Fibroblast of lung (primary cell): ENCODE measurements around the gene SLX4. TPM values are rescaled to one million over a fixed set of nuclear protein-coding genes. Genes with fewer than 3 reads are reported as not detected.

Experiments used
- DNase-seq, 2 donors: peaks; one replicate each; pipeline versions ENCODE4 v3.0.0 to v3.0.0-alpha.2; 2010; ENCODE audit warnings: low read depth in 2 of 2
- H2AFZ ChIP-seq: 2 replicates; pipeline ENCODE4 v1.5.1; 2012; ENCODE audit warnings: low read length, control low read depth, inconsistent platforms
- H3K27ac ChIP-seq: 2 replicates; pipeline ENCODE4 v1.5.1; 2011; ENCODE audit warnings: low read length, control low read depth; ENCODE audit not compliant: insufficient read depth
- H3K27me3 ChIP-seq: 2 replicates; pipeline ENCODE4 v1.5.1; 2011; ENCODE audit warnings: mild to moderate bottlenecking, low read length; ENCODE audit not compliant: control insufficient read depth, insufficient read depth
- H3K36me3 ChIP-seq: 2 replicates; pipeline ENCODE4 v1.5.1; 2011; ENCODE audit warnings: low read length; ENCODE audit not compliant: control insufficient read depth, insufficient read depth
- H3K4me1 ChIP-seq: 2 replicates; pipeline ENCODE4 v1.5.1; 2011; ENCODE audit warnings: low read length; ENCODE audit not compliant: control insufficient read depth, insufficient read depth; ENCODE audit errors: extremely low read depth
- H3K4me2 ChIP-seq: 2 replicates; pipeline ENCODE4 v1.5.1; 2011; ENCODE audit warnings: low read length, control low read depth; ENCODE audit not compliant: insufficient read depth; ENCODE audit errors: extremely low read depth
- H3K4me3 ChIP-seq, 4 experiments: fragments of 200-600 bp in 1 of 4; sonication (generic) in 1 of 4; replicated peaks in 1 of 4; 2 replicates each; pipeline ENCODE4 v1.5.1; 2011 to 2016; ENCODE audit warnings: low read length in 4 of 4, low read depth in 3 of 4, mild to moderate bottlenecking in 3 of 4, control low read depth in 2 of 4, inconsistent platforms in 1 of 4, mixed read lengths in 1 of 4; ENCODE audit not compliant: insufficient read depth in 1 of 4; ENCODE audit errors: control extremely low read depth in 1 of 4
- H3K79me2 ChIP-seq: 2 replicates; pipeline ENCODE4 v1.5.1; 2012; ENCODE audit warnings: mild to moderate bottlenecking, low read length, inconsistent platforms; ENCODE audit not compliant: control insufficient read depth, insufficient read depth
- H3K9ac ChIP-seq: 2 replicates; pipeline ENCODE4 v1.5.1; 2011; ENCODE audit warnings: mild to moderate bottlenecking, low read length, control low read depth; ENCODE audit not compliant: insufficient read depth
- H3K9me3 ChIP-seq: 2 replicates; pipeline ENCODE4 v1.5.1; 2012; ENCODE audit warnings: low read depth, low read length; ENCODE audit not compliant: control insufficient read depth, insufficient read depth
- H4K20me1 ChIP-seq: 2 replicates; pipeline ENCODE4 v1.5.1; 2011; ENCODE audit warnings: low read length; ENCODE audit not compliant: control insufficient read depth, insufficient read depth; ENCODE audit errors: extremely low read depth
- CTCF ChIP-seq, 2 donors: IDR thresholded peaks in 1 of 2; conservative IDR thresholded peaks in 1 of 2; 1 replicate in 1 of 2; 2 replicates in 1 of 2; pipeline ENCODE4 v1.5.1; 2011 to 2012; ENCODE audit warnings: low read length in 2 of 2, control low read depth in 1 of 2, inconsistent platforms in 1 of 2, low read depth in 1 of 2, mild to moderate bottlenecking in 1 of 2
- EZH2 ChIP-seq: IDR thresholded peaks from 2 replicates; pipeline ENCODE4 v1.5.1; 2012; ENCODE audit warnings: low read length, control low read depth, mild to moderate bottlenecking; ENCODE audit errors: missing control alignments
- polyA plus RNA-seq, 2 donors: library from polyadenylated mRNA; depleted of rRNA in 1 of 2; stranded (reverse) in 1 of 2; unstranded in 1 of 2; fragments of >200 nt; gene quantifications; 2 replicates each; pipeline ENCODE4 v1.2.1, GENCODE V29; 2011 to 2012; ENCODE audit warnings: missing spikeins in 1 of 2
- total RNA-seq: library from RNA; depleted of rRNA; stranded (reverse); fragments of >200 nt; gene quantifications from 2 replicates; pipeline ENCODE4 v1.2.1, GENCODE V29; 2014

Gene SLX4
- total and polyA plus RNA-seq, 2 donors (not counting 1 experiment from before 2014, with no cell fraction given), result 0.81 to 4.0 TPM

GRCh38 chr16:3591991-3592390 lies 19.4 kb downstream of the SLX4 start:
- no peaks in the 10 kb centered on the region for H3K27me3 ChIP-seq
- H3K4me2 ChIP-seq, result no peak overlapping the region
- no peak overlapping the region for H2AFZ ChIP-seq
- H3K79me2 ChIP-seq, result no peaks in the 10 kb centered on the region
- H3K4me1 ChIP-seq, result no peaks in the 10 kb centered on the region
- H3K4me3 ChIP-seq, result no peak overlapping the region
- H3K27ac ChIP-seq, result no peak overlapping the region
- peaks cover 2% of the 10 kb centered on the region for H3K36me3 ChIP-seq
- no peaks in the 10 kb centered on the region for H4K20me1 ChIP-seq
- TF ChIP-seq EZH2 (no peak), CTCF (conservative IDR thresholded peaks at IDR 0.05 in 1 of 2, IDR thresholded peaks at IDR 0.05 in 1 of 2; ENCODE audit: low read depth in 1 of 2, low read length in 2 of 2) (no peak)
- no peaks in the 10 kb centered on the region for H3K9me3 ChIP-seq
- H3K9ac ChIP-seq, result no peak overlapping the region
- DNase-seq, result no peak

GRCh38 chr16:3591436-3591803 lies 20.0 kb downstream of the SLX4 start:
- Histone ChIP-seq H3K79me2 (no peaks in the 10 kb centered on the region), H3K4me3 (no peak overlapping the region), H3K9ac (no peak overlapping the region), H2AFZ (no peak overlapping the region), H3K4me1 (no peaks in the 10 kb centered on the region), H3K9me3 (no peaks in the 10 kb centered on the region), H3K36me3 (peaks cover 2% of the 10 kb centered on the region), H4K20me1 (no peaks in the 10 kb centered on the region), H3K4me2 (no peak overlapping the region), H3K27me3 (no peaks in the 10 kb centered on the region), H3K27ac (no peak overlapping the region)
- no peak for TF ChIP-seq EZH2
- TF ChIP-seq CTCF (conservative IDR thresholded peaks at IDR 0.05 in 1 of 2, IDR thresholded peaks at IDR 0.05 in 1 of 2; ENCODE audit: low read depth in 1 of 2, low read length in 2 of 2), result no peak
- DNase-seq, result no peak

- H4K20me1 ChIP-seq, result no peaks in the 10 kb centered on the region
- H3K27ac ChIP-seq, result no peak overlapping the region
- H3K27me3 ChIP-seq, result no peaks in the 10 kb centered on the region
- no peaks in the 10 kb centered on the region for H3K79me2 ChIP-seq
- H3K4me3 ChIP-seq, result no peak overlapping the region
- no peak overlapping the region for H2AFZ ChIP-seq
- DNase-seq, result no peak
- H3K9me3 ChIP-seq, result no peaks in the 10 kb centered on the region
- H3K9ac ChIP-seq, result no peak overlapping the region
- TF ChIP-seq EZH2 (no peak), CTCF (conservative IDR thresholded peaks at IDR 0.05 in 1 of 2, IDR thresholded peaks at IDR 0.05 in 1 of 2; ENCODE audit: low read depth in 1 of 2, low read length in 2 of 2) (no peak)
- peaks cover 2% of the 10 kb centered on the region for H3K36me3 ChIP-seq
- H3K4me2 ChIP-seq, result no peak overlapping the region
- no peaks in the 10 kb centered on the region for H3K4me1 ChIP-seq
Measured at GRCh38 chr16:3590736-3591435, 20.5 kb downstream of the SLX4 start.
